Measurements from ENCODE around the gene ZCWPW2.

Gene ZCWPW2

DNA sequence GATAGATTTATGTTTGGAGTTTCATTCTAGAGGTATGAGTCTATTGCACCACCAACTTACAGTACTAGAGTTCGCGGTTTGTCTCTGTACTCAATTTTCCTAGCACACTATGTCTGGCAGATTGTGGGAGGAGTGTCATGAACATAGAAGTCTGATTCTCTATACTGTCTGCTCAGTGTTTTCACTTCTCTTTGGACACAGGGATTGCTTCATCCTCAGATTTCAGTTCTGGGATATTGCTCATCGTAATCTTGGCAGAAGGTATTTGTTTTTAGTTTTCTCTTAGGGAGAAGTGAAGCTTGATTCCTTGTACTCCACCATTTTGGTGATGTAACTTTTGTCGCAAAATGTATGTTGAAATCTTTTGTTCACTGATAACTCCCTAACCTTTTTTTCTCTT, 27.9 kb downstream of the ZCWPW2 start:
- DNase-seq (ENCODE audit: low spot score): peak; percentile 25

DNA sequence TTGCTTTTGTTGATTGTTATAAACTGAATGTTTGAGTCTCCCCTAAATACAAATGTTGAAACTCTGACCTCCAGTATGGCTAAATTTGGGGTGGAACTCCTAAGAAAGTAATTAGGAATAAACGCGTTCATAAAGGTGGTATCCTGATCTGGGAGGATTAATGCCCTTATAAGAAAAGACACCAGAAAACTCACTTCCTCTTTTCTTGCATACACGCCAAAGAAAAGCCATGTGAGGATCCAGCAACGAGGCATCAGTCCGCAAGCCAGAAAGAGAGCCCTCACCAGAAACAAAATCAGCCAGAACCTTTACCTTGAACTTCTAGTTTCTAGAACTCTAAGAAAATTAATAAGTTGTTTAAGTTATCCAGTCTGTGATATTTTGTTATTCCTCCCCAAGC, 37.5 kb downstream of the ZCWPW2 start:
- no peak for DNase-seq (ENCODE audit: low spot score)

GRCh38 chr3:28388978-28389377, 40.5 kb downstream of the ZCWPW2 start:
- no peak for DNase-seq (ENCODE audit: low spot score)

GRCh38 chr3:28399206-28399605, 50.7 kb downstream of the ZCWPW2 start:
- no peak for DNase-seq (ENCODE audit: low spot score)

- no peak for DNase-seq (ENCODE audit: low spot score)
Observed at GRCh38 chr3:28406241-28406640, 57.7 kb downstream of the ZCWPW2 start.

DNA sequence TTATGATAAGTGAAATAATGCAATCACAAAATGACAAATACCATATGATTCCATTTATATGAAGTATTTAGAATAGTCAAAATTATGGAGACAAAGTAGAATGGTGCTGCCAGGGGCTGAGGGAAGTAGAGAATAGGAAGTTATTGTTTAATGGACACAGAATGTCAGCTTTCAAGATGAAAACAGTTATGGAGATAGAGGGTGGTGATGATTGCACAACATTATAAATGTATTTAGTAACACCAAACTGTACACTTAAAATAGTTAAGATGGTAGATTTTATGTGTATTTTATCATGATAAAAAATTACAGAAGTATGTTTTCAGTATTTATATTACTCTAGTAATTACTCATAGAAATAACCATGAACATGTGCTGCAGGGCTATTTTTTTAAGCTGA, 100.9 kb downstream of the ZCWPW2 start:
- no peak for DNase-seq (ENCODE audit: low spot score)

DNA sequence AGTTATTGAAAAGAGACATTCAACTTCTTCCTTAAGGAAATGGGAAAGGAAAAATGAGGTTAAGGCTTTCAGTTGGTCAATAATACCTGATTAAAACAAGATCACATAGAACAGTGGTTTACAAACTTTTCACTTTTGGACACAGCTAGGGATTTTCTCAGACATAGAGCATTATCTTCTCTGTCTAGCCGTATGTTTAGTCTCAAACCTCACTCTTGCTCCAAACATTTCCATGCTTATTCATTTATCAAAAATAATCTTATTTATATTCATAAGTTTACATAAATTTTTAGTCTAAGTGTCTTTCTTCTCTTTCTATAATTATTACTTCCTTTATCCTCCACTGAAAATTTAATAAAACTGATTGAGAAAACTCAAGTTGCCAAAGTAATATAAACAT, 114.3 kb downstream of the ZCWPW2 start:
- DNase-seq (ENCODE audit: low spot score): no peak

GRCh38 chr3:28467414-28467813, 118.9 kb downstream of the ZCWPW2 start:
- no peak for DNase-seq (ENCODE audit: low spot score)

DNA sequence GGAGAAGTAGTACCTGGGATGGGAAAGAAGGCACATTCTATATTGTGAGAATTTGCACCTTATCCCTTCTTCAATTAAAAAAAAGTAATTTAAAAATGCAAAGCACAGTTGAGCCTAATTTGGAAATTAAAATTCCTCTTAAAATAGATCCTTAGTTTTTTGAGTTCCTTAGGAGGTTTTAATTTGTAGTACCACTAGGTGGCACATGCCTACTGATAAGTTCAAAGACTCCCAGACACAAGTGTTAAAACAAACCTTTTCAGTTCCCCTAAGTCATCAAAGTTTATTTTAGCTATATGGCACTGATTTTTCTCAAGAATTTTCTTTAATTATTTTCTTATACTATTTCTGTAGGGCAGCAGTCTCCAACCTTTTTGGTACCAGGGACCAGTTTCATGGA, 127.7 kb downstream of the ZCWPW2 start:
- peak; percentile 43 for DNase-seq (ENCODE audit: low spot score)

- DNase-seq (ENCODE audit: low spot score): no peak
Observed at GRCh38 chr3:28476764-28477163, 128.2 kb downstream of the ZCWPW2 start.

- DNase-seq (ENCODE audit: low spot score): no peak
Observed at GRCh38 chr3:28485164-28485563, 136.6 kb downstream of the ZCWPW2 start.

DNA sequence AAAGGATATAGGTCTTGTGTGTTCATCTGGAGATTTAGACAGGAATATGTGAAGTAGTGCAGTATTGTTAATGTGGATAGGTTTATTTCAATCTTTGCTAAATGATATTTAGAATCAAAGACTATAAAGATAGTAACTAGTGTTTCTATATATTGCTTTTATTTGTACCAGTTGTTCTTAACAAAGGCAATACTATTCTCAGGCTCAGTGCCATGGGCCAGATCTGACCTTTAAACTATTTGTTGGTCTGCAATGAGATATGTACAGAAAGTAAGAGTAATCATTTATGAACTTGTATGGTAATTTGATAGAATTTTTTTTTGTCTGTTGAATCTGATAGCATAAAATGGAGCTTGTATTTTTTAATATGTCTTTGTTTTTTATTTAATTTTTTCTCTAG, 146.8 kb downstream of the ZCWPW2 start:
- no peak for DNase-seq (ENCODE audit: low spot score)

DNA sequence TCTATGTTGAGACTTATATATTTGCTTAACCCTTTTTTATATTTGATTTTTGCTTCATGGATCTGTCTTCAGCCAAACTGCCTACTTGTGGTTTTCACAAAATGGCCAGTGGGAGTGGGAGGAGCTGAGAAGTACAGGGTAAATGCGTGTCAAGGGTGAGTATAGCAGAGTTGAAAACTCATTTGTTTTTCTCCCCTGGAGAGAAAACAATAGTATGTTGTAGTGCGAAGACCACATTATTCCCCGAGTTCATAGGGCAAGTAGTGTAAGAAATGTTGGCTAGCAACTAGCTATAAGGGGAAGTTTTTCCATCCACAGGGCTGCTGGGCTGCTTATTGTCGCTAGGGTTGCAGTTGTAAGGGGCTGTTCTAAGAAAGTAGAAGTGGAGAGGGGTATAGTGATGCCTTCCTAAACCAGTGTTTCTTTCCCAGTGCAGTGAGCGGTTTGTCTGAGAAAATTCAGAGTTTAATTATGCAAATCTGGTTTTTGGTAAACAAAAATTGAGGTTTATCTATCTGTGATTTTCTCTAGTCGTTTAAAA, 153.9 kb downstream of the ZCWPW2 start:
- no peak for DNase-seq (ENCODE audit: low spot score)

- no peak for DNase-seq (ENCODE audit: low spot score)
Observed at GRCh38 chr3:28504976-28505375, 156.5 kb downstream of the ZCWPW2 start.

GRCh38 chr3:28521663-28522062, 173.1 kb downstream of the ZCWPW2 start:
- no peak for DNase-seq (ENCODE audit: low spot score)

GRCh38 chr3:28542351-28542750, 193.8 kb downstream of the ZCWPW2 start:
- DNase-seq (ENCODE audit: low spot score): no peak

DNA sequence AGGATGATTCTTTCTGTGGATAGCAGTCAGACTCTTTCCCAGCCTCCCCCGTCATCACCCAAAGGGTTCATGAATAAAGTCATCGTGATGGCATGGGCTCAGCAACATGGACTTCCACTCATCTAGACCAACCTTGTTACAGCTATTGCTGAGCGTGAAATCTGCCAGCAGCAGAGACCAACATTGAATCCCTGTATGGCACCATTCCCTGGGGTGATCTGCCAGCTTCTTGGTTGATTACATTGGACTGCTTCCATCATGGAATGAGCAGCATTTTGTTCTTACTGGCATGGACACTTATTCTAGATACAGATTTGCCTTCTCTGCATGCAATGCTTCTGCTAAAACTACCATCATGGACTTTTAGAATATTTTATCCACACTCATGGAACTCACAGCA, 195.7 kb downstream of the ZCWPW2 start:
- DNase-seq (ENCODE audit: low spot score): no peak

GRCh38 chr3:28544831-28545230, 196.3 kb downstream of the ZCWPW2 start:
- DNase-seq (ENCODE audit: low spot score): no peak

DNA sequence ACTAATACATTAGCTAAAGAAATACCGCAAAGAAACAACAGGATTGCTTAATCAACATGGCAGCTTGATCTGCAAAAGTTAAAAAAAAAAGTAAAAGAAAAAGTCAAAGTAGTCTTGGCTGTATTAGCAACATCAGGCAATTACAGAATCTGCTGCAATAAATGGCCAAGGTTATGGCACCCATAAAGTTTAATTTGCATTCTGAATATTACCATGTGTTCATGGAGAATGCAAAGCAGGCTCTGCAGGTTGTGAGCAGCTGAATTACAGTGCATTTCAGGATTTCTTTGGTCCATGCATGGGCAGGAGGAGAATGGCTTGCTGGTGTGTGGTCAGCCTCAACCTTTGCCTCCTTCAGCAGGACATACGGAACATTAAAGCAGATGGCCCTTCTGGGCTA, 199.2 kb downstream of the ZCWPW2 start:
- no peak for DNase-seq (ENCODE audit: low spot score)

GRCh38 chr3:28553175-28553574, 204.7 kb downstream of the ZCWPW2 start:
- no peak for DNase-seq (ENCODE audit: low spot score)

GRCh38 chr3:28556195-28556594, 207.7 kb downstream of the ZCWPW2 start:
- no peak for DNase-seq (ENCODE audit: low spot score)

DNA sequence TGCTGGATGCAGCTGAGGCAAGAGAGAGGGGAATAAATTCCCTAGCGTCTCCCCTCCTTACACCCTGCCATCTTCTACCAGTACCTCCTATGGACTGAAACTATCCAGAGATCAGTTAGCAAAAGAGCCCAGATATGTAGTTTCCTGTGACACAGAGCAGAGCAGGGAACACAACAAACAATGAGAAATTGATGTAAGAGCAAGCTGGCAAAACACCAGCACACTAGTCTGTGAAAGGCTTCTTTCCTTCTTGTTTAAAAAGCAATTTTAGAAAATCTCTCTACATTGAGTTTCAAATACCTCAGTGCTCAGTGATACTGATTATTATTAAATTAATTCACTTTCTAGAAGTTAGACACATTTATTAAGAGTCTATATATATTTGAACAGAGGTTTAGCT, 215.7 kb downstream of the ZCWPW2 start:
- DNase-seq (ENCODE audit: low spot score): no peak

- DNase-seq (ENCODE audit: low spot score): no peak
Observed at GRCh38 chr3:28569357-28569756, 220.8 kb downstream of the ZCWPW2 start.

GRCh38 chr3:28574036-28574435, 225.5 kb downstream of the ZCWPW2 start:
- no peak for DNase-seq (ENCODE audit: low spot score)

Data from AG08395 (cell line).